Activated gamma-delta T cell treated with anti-CD3 and anti-CD28 coated beads, Interleukin-2, amount 50 U/mL, for 16 hours (primary cell): ENCODE data around the gene IMMP2L.

Experiments
- DNase-seq: peaks from one replicate; pipeline ENCODE4 v3.0.0-alpha.2; 2020; ENCODE audit warnings: low read depth

Gene IMMP2L

GRCh38 chr7:110867771-110868170, 694.5 kb downstream of the IMMP2L start:
- no peak for DNase-seq

- DNase-seq: no peak
Observed at GRCh38 chr7:110863258-110863657, 699.0 kb downstream of the IMMP2L start.

- no peak for DNase-seq
Observed at GRCh38 chr7:110861163-110861562, 701.1 kb downstream of the IMMP2L start.

GRCh38 chr7:110857106-110857505, 705.2 kb downstream of the IMMP2L start:
- DNase-seq: no peak

- DNase-seq: no peak
Observed at GRCh38 chr7:110856704-110857103, 705.6 kb downstream of the IMMP2L start.

- DNase-seq: no peak
Observed at GRCh38 chr7:110854651-110855050, 707.6 kb downstream of the IMMP2L start.

DNA sequence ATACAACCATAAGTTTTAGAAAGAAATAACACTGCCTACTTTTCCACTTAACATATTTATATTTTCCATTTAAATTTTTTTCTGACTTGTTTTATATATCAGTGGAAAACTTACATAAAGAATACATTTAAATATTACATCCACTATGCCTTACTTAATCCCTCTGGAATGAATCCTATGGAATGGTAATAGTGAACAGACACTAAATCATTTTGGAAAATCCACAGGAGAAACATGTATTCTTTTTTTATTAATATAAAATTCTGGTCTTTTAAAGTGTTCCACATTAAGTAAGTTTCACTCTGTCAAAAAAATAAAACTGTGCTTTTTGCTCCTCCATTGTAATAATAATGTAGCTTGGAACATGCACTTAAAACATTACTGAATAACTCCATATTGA, 708.1 kb downstream of the IMMP2L start:
- DNase-seq: no peak

GRCh38 chr7:110853263-110853662, 709.0 kb downstream of the IMMP2L start:
- DNase-seq: no peak

DNA sequence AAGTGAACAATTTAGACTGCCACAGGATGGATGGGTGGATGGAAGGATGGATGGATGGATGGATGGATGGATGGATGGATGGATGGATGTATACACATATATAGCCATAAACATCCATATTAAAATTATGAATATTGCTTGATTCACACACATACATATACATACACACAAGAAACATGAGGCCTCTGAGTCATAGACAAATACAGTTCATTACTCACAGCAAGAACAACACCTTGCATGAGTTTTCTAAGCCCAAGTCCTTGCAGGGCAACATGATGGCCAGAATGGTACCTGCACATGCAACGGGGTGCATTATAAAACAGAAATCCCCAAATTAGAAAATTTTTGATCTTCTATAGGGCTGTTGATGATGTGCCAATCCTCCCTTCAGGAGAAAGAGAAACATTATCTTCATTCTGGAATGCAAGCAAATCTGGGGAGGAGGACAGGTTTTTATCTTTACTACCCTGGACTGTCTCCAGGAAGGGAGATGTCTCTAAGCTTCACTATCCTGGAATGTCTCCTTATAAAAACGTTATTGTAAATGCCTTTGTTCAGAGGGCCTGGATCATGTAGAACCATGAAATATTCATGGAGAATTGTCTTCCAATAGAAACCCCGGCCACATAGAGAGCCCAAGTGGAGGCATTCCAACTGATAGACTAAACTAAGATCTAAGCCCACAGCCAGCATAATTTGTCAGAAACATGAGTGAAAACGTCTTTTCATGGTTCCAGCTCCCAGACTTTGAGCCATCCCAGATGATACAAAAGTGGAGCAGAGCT, 709.9 kb downstream of the IMMP2L start:
- no peak for DNase-seq

DNA sequence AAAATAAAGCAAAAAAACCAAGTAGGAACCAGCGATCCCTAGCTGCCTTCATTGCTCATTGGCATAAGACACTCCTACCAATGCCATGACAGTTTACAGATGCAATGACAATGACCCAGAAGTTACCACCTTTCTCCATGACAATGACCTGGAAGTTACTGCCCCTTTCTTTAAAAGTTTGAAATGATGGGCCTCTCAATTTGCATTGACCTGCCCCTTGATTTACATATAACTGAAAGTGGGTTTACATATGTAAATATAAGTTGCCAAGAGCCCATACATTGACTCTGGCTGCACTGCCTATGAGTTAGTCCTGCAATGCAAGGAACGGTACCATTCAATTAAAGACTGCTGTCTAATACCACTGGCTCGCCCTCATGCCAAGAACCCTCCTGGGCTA, 712.1 kb downstream of the IMMP2L start:
- no peak for DNase-seq

GRCh38 chr7:110842796-110843195, 719.5 kb downstream of the IMMP2L start:
- no peak for DNase-seq

DNA sequence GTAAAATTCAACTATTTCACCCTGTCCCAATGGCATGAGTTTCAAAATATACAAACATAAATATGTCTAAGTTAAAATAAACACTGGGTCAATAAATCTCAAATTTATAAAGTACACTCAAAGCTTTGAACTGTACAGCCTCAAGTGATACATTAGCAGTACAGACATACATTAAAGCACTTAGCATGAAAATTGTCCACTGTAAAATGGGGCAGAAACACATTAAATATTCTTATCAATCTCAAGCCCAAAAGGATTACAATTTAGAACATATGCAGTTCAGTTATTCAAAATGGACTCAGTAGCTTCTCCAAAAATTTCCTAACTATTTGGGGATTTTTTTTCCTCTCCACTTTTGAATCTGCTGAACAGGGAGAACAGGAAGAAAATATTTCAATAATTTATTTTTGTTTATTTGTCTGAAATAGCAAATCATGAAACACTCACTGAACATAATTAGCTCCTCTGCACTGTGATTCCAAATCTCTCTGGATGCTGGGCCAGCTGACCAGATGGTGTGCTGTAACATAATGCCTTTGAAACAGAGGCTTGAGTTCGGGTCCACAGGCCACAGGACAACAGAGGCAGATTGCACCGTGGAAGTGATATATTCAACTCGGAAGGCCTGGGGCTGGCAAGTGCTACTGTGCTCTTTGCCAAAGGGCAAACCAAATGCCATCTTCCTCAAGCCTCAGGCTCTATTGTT, 720.3 kb downstream of the IMMP2L start:
- DNase-seq: no peak

GRCh38 chr7:110839866-110840265, 722.4 kb downstream of the IMMP2L start:
- DNase-seq: no peak

DNA sequence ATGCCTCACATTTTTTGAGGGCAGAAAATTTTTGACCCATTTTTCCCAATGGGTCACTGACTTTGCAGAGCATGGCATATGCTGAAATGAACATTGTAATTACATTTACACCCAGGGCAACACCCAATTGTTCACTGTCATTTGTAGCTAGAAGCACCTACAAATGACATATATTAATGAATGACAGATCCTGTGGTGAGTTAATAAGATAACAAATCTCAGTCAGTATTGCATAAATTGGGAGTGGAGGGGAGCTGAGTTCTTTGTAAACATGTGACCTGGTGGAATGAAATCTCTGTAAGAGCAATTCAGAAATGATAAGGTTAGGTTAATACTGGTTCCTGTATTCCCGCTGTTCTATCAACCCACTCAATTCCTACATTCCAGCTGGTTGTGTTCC, 726.4 kb downstream of the IMMP2L start:
- DNase-seq: no peak

- no peak for DNase-seq
Observed at GRCh38 chr7:110835218-110835617, 727.1 kb downstream of the IMMP2L start.

- no peak for DNase-seq
Observed at GRCh38 chr7:110831419-110831818, 730.9 kb downstream of the IMMP2L start.

DNA sequence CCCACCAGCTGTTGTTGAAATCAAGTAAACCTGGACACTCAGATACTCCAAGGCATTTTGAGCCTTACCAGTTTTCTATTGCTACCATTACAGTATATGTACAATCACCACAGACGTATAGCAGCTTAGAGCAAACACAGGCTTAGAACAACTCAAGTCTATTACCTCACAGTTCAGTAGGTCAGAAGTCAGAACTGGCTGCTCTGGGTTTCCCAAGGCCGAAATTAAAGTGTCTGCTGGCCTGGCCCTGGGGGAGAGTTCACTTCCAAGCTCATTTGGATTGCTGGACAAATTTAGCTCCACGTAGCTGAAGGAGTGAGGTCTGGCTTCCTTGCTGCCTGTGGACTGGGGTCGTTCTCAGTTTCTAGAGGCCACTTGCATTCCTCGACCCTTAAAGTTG, 731.5 kb downstream of the IMMP2L start:
- no peak for DNase-seq

DNA sequence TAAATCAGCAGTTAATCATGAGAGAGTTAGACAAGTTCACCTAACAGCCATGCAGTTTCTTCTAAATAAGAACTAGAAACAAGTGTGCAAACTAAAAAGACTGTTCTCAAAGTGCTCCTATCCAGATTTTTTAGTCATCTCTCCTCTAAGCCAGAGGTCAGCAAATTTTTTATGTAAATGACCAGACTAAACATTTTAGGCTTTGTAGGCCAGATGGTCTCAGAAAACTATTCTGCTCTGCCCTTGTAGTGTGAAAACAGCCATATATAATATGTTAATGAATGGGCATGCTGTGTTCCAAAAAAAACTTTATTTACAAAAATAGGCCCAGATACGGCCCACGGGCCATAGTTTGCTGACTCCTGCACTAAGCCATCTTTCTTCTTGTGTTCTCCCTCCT, 734.4 kb downstream of the IMMP2L start:
- DNase-seq: no peak

GRCh38 chr7:110827287-110827855, 734.9 kb downstream of the IMMP2L start:
- DNase-seq: no peak

DNA sequence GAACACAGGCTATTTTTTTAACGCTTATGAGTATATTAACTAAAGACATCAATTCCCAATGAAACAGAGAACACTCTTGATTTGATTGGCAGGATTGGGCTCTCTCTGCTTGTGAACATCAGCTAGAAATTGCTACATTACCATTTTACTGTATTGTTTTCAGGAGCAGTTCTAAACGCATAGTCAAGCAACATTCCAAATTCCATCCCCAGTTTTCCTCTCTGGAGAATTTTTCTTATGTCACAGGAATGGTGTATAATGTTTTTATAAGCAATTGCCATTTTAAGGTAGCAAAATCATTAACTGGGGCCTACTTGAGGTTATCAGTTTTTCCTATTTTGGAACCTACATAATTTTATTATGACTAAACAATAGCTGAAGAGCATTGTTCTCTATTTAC, 748.3 kb downstream of the IMMP2L start:
- no peak for DNase-seq

GRCh38 chr7:110809832-110810231, 752.5 kb downstream of the IMMP2L start:
- DNase-seq: no peak

DNA sequence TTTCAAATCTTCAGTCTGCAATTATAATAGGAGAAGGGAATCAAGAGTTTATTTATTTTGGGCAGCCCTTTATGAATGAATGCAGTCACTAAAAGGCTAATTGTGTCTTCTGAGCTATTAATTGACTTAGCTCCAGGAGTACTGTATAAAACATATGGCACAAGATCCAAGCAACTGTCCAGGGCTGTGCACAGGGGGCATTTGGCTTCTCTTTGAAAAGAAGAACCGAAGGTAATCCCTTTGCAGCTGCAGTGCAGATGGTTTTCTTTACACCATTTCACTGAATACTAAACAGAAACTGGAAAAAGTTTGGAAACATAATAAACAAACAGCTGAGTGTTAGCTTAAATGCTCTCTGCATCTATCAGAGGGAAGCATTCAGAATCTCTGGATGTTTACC, 753.9 kb downstream of the IMMP2L start:
- no peak for DNase-seq

DNA sequence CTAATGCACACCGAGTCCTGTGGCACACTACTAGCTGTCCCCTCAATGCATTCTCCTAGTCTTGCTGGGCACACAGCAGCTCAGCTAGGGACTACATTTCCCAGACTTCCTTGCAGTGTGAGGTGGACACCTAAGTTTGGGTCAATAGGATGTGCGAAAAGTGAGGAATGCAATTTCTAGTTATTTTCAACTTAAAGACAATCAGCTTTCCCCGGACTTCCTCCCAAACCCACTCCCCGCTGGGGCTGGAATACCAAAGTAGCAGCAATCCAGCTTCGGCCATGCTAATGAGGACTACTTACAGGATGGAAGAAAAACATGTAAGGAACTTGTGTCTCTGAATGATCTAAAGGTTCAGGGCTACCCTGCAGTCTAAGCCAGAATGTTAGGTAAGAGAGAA, 757.8 kb downstream of the IMMP2L start:
- DNase-seq: no peak
